ENCODE measurements around the gene PIAS1. TPM values are rescaled to one million over a fixed set of nuclear protein-coding genes. Genes with fewer than 3 reads are reported as not detected.

The PIAS1 gene
- total RNA-seq, 1 experiment from 2014 or later: 25.9 TPM

DNA sequence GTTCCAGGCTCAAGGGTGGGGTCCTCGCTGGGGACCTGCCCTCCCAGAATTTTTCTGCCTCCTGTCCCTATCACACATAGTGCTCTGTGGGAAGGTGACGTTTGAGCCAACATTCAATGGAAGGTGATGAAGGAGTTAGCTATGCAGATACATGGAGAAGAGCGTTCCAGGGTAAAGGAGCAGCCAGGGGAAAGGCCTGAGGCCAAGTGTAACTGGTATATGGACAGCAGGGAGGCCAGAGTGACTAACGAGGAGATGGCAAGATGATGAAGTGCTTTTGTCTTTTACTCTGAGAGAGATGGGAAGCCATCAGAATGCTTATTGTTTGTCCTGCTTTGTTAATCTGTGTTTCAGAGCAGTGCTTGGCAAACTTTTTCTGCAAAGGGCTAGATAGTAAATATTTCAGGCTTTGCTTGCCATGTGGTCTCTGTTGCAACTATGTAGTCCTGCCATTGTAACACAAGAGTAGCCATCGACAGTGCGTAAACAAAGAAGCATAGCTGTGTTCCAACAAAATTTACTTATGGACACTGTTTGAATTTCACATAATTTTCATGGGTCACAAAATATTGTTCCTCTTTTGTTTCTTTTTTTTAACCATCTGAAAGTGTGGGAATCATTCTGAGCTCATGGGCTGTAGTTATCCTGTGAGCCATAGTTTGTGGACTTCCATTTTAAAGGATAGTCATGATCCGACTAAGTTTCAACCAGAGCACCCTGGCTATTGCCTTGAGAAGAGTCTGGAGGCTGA is 25.8 kb upstream of the PIAS1 start:
- Histone ChIP-seq H3K9me3 (ENCODE audit: control insufficient read depth in 1 of 2, insufficient read depth in 1 of 2, low read depth in 1 of 2, low read length in 2 of 2) (no peaks in the 10 kb centered on the region), H3K4me2 (ENCODE audit: low read length) (no peak overlapping the region), H2AFZ (ENCODE audit: low read depth, low read length, poor library complexity, severe bottlenecking) (no peak overlapping the region), H3K9ac (ENCODE audit: low read length) (no peak overlapping the region), H3K9me2 (ENCODE audit: insufficient read depth) (no peaks in the 10 kb centered on the region), H3K79me2 (ENCODE audit: insufficient read depth, low read length) (no peaks in the 10 kb centered on the region), H3K27me3 (ENCODE audit: insufficient read depth, low read length) (no peaks in the 10 kb centered on the region), H3K36me3 (ENCODE audit: control insufficient read depth in 1 of 2, insufficient read depth in 2 of 2, low read length in 2 of 2) (no peaks in the 10 kb centered on the region), H3K4me3 (replicated peaks in 1 of 2; ENCODE audit: low read depth in 1 of 2, low read length in 2 of 2) (no peak overlapping the region), H3K27ac (ENCODE audit: low read depth, low read length) (no peak overlapping the region), H3K4me1 (ENCODE audit: control insufficient read depth in 1 of 2, insufficient read depth in 2 of 2, low read length in 2 of 2) (no peaks in the 10 kb centered on the region), H4K20me1 (ENCODE audit: insufficient read depth) (no peaks in the 10 kb centered on the region)
- CTCF ChIA-PET: no interaction called here
- intact Hi-C loops (cut with micrococcal nuclease): no loop called here
- RAD21 ChIA-PET (ENCODE audit: low non-redundant PET in 1 of 2, low total read pairs in 2 of 2, uncharacterized antibody in 2 of 2, unreplicated experiment in 2 of 2): no interaction called here
- no peak for ATAC-seq
- BruUV-seq (replicated peaks): no TSS peak
- DNase-seq (ENCODE audit: low read depth, low spot score): no peak
- TF ChIP-seq ELF1 (IDR thresholded peaks at IDR 0.05; ENCODE audit: borderline replicate concordance, low read depth) (no peak), EGR1 (IDR thresholded peaks at IDR 0.05; ENCODE audit: low read depth) (no peak), SP1 (IDR thresholded peaks at IDR 0.05; ENCODE audit: low read depth) (no peak), POLR2A (IDR thresholded peaks at IDR 0.05; ENCODE audit: borderline replicate concordance, extremely low read depth, insufficient read depth, insufficient read length) (no peak), JUND (IDR thresholded peaks at IDR 0.05) (no peak), FOSL1 (IDR thresholded peaks at IDR 0.05; ENCODE audit: low read depth) (no peak), YY1 (IDR thresholded peaks at IDR 0.05; ENCODE audit: extremely low read depth, insufficient replicate concordance, low read depth, low read length) (no peak), SRF (IDR thresholded peaks at IDR 0.05; ENCODE audit: low read depth) (no peak), SIN3A (IDR thresholded peaks at IDR 0.05; ENCODE audit: low read depth) (no peak), TCF7L2 (IDR thresholded peaks at IDR 0.05; ENCODE audit: borderline replicate concordance, extremely low read depth, insufficient read depth, insufficient read length) (no peak), ZFX (IDR thresholded peaks at IDR 0.05) (no peak), RAD21 (IDR thresholded peaks at IDR 0.05; ENCODE audit: low read depth) (no peak), ZNF274 (IDR thresholded peaks at IDR 0.05; ENCODE audit: low read depth, low read length) (no peak), EZH2phosphoT487 (IDR thresholded peaks at IDR 0.05; ENCODE audit: borderline replicate concordance) (no peak)
- TF ChIP-seq, protein P1, sequence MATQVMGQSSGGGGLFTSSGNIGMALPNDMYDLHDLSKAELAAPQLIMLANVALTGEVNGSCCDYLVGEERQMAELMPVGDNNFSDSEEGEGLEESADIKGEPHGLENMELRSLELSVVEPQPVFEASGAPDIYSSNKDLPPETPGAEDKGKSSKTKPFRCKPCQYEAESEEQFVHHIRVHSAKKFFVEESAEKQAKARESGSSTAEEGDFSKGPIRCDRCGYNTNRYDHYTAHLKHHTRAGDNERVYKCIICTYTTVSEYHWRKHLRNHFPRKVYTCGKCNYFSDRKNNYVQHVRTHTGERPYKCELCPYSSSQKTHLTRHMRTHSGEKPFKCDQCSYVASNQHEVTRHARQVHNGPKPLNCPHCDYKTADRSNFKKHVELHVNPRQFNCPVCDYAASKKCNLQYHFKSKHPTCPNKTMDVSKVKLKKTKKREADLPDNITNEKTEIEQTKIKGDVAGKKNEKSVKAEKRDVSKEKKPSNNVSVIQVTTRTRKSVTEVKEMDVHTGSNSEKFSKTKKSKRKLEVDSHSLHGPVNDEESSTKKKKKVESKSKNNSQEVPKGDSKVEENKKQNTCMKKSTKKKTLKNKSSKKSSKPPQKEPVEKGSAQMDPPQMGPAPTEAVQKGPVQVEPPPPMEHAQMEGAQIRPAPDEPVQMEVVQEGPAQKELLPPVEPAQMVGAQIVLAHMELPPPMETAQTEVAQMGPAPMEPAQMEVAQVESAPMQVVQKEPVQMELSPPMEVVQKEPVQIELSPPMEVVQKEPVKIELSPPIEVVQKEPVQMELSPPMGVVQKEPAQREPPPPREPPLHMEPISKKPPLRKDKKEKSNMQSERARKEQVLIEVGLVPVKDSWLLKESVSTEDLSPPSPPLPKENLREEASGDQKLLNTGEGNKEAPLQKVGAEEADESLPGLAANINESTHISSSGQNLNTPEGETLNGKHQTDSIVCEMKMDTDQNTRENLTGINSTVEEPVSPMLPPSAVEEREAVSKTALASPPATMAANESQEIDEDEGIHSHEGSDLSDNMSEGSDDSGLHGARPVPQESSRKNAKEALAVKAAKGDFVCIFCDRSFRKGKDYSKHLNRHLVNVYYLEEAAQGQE (IDR thresholded peaks at IDR 0.05; ENCODE audit: low read depth): no peak
- TF ChIP-seq, protein P2, sequence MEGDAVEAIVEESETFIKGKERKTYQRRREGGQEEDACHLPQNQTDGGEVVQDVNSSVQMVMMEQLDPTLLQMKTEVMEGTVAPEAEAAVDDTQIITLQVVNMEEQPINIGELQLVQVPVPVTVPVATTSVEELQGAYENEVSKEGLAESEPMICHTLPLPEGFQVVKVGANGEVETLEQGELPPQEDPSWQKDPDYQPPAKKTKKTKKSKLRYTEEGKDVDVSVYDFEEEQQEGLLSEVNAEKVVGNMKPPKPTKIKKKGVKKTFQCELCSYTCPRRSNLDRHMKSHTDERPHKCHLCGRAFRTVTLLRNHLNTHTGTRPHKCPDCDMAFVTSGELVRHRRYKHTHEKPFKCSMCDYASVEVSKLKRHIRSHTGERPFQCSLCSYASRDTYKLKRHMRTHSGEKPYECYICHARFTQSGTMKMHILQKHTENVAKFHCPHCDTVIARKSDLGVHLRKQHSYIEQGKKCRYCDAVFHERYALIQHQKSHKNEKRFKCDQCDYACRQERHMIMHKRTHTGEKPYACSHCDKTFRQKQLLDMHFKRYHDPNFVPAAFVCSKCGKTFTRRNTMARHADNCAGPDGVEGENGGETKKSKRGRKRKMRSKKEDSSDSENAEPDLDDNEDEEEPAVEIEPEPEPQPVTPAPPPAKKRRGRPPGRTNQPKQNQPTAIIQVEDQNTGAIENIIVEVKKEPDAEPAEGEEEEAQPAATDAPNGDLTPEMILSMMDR (IDR thresholded peaks at IDR 0.05 in 2 of 3, conservative IDR thresholded peaks at IDR 0.05 in 1 of 3; ENCODE audit: borderline replicate concordance in 1 of 3, insufficient read depth in 1 of 3, low read depth in 2 of 3, low read length in 2 of 3): no peak
- TF ChIP-seq, protein P3, sequence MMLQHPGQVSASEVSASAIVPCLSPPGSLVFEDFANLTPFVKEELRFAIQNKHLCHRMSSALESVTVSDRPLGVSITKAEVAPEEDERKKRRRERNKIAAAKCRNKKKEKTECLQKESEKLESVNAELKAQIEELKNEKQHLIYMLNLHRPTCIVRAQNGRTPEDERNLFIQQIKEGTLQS (IDR thresholded peaks at IDR 0.05): no peak
- TF ChIP-seq, protein P4, sequence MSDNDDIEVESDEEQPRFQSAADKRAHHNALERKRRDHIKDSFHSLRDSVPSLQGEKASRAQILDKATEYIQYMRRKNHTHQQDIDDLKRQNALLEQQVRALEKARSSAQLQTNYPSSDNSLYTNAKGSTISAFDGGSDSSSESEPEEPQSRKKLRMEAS (IDR thresholded peaks at IDR 0.05): no peak
- POLR2A ChIA-PET: no interaction called here

Measured in HCT116 (cell line).